HL-60 (cell line): ENCODE data around the gene TMEM231.

Experiments
- DNase-seq, 2 experiments: peaks; one replicate each; pipeline ENCODE4 v3.0.0-alpha.2; 2010 to 2020; ENCODE audit warnings: low read depth in 1 of 2, low spot score in 1 of 2
- H3K27ac ChIP-seq: fragments of 250-450 bp; sonication (Bioruptor Pico); replicated peaks from 2 replicates; pipeline ENCODE4 v1.5.1; 2020; ENCODE audit warnings: mild to moderate bottlenecking, moderate library complexity
- H3K27me3 ChIP-seq: fragments of 250-450 bp; sonication (Bioruptor Pico); 2 replicates; pipeline ENCODE4 v1.5.1; 2021; ENCODE audit warnings: mild to moderate bottlenecking, moderate library complexity; ENCODE audit not compliant: insufficient read depth, poor library complexity, severe bottlenecking
- H3K4me3 ChIP-seq: replicated peaks from 2 replicates; pipeline ENCODE4 v1.5.1; 2011; ENCODE audit warnings: mild to moderate bottlenecking, control low read depth, low read length; ENCODE audit not compliant: insufficient read depth
- CTCF ChIP-seq: IDR thresholded peaks from one replicate; pipeline ENCODE4 v1.5.1; 2011; ENCODE audit warnings: low read length, control low read depth, inconsistent platforms; ENCODE audit not compliant: insufficient read depth
- GABPA ChIP-seq: IDR thresholded peaks from 2 replicates; pipeline ENCODE4 v1.6.1; 2012; ENCODE audit warnings: low read depth
- POLR2AphosphoS5 ChIP-seq: IDR thresholded peaks from 2 replicates; pipeline ENCODE4 v1.6.1; 2012; ENCODE audit warnings: low read depth
- REST ChIP-seq: IDR thresholded peaks from 2 replicates; pipeline ENCODE4 v1.6.1; 2012; ENCODE audit warnings: low read depth; ENCODE audit not compliant: insufficient replicate concordance
- SPI1 ChIP-seq: IDR thresholded peaks from 2 replicates; pipeline ENCODE4 v1.6.1; 2012; ENCODE audit warnings: low read depth, mild to moderate bottlenecking, borderline replicate concordance
- long read RNA-seq: library from polyadenylated mRNA; unstranded; transcript quantifications from one replicate; pipeline ENCODE4 v2.0.0, GENCODE V29; 2020

TMEM231 gene
- long read RNA-seq, full-length matches to known transcripts: 135 of 159 reads
- long read RNA-seq, partial matches to known transcripts: 4 of 159 reads
- long read RNA-seq, other reads (novel, unspliced or antisense): 20 of 159 reads

GRCh38 chr16:75555707-75556430 lies at the start of gene TMEM231:
TSS of gene TMEM231 (minus strand) at chr16:75556252. CDS start at chr16:75556209, 43 bp downstream.
- Histone ChIP-seq H3K27ac (no peak within 1 kb of the TSS), H3K4me3 (peak within 1 kb of the TSS; percentile 58), H3K27me3 (peaks cover 7% of the 10 kb centered on the region)
- TF ChIP-seq GABPA: no peak
- TF ChIP-seq REST: no peak
- no peak for TF ChIP-seq SPI1
- TF ChIP-seq POLR2AphosphoS5: no peak
- no peak for TF ChIP-seq CTCF
- DNase-seq: peak; percentile 70 to 91

GRCh38 chr16:75603241-75603640 lies 47.2 kb upstream of the TMEM231 start:
- H3K4me3 ChIP-seq: no peak overlapping the region
- no peaks in the 10 kb centered on the region for H3K27me3 ChIP-seq
- H3K27ac ChIP-seq: no peak overlapping the region
- no peak for DNase-seq
- TF ChIP-seq GABPA (no peak), CTCF (no peak), POLR2AphosphoS5 (no peak), REST (no peak), SPI1 (no peak)

- DNase-seq: no peak
- H3K27me3 ChIP-seq: no peaks in the 10 kb centered on the region
- TF ChIP-seq SPI1: no peak
- TF ChIP-seq REST: no peak
- TF ChIP-seq CTCF: no peak
- no peak for TF ChIP-seq GABPA
- TF ChIP-seq POLR2AphosphoS5: no peak
- no peak overlapping the region for H3K4me3 ChIP-seq
- H3K27ac ChIP-seq: no peak overlapping the region
Measured at GRCh38 chr16:75599452-75600277, 43.6 kb upstream of the TMEM231 start.
